Cerebellar cortex (tissue), 1 donor: ENCODE data around the gene DNER.
"Not testable (repeated sequence)": the region's sequence is repeated elsewhere in the genome, so short reads cannot be mapped to it uniquely, and the experiment has no call there.

Experiments used
- DNase-seq: peaks from one replicate; pipeline ENCODE4 v3.0.0-alpha.2; 2015; ENCODE audit warnings: low spot score

Gene DNER

GRCh38 chr2:229401171-229401865 lies 313.0 kb downstream of the DNER start:
- no peak for DNase-seq

DNA sequence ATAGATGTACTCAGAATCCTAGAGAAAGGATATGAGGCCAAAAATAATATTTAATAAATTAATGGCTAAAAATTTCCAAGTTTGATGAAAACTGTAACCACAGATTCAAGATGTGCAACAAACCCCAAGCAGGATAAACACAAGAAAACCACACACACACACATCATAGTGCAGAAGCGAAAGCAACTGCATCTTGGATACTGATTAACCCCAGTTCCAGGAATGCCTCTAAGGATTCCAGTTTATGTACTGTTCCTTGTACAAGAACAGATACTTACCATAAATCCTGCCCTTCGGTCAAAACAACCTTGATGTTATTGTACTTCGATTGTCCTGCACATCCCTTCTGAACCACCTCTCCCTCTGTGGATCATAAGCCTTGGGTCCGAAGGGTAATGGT lies 320.4 kb downstream of the DNER start:
- DNase-seq = no peak

DNA sequence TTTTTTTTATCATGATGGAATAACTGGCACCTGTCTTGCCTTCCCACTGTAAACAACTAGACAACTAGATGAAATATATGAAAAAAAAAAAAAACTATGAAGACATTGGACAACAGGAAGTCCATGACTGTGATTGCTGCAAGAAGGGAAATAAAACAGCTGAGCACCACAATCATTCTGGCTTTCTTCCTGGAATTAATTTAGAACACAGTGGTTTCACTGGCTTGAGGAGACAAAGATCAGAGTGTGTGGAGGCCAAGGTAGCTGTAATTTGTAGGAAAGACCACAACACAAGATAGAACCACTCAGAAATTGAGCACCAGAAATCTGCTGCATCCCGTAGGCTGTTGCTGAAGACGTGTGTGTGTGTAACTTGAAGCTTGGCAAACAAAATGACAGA lies 322.2 kb downstream of the DNER start:
- DNase-seq = no peak

GRCh38 chr2:229388731-229389130 lies 325.6 kb downstream of the DNER start:
- no peak for DNase-seq

DNA sequence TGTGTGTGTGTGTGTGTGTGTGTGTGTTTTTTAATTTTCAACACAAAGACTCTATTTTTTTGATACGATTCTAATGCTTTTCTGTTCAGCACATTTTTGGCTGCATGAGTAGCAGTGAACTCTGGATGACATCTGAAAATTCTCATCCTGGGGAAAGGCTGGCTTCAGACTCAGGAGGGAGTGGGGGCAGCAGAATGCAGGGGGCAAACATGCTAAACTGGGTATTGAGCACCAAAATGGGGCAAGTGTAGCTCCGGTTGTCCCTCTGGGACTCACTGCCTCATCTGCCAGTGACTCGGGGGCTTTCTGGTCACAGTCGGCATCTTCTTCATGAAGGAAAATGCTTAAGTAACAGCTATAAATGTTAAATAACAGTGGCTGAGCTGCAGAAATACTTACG lies 326.5 kb downstream of the DNER start:
- DNase-seq = no peak

GRCh38 chr2:229380101-229380625 lies 334.2 kb downstream of the DNER start:
- DNase-seq = no peak

DNA sequence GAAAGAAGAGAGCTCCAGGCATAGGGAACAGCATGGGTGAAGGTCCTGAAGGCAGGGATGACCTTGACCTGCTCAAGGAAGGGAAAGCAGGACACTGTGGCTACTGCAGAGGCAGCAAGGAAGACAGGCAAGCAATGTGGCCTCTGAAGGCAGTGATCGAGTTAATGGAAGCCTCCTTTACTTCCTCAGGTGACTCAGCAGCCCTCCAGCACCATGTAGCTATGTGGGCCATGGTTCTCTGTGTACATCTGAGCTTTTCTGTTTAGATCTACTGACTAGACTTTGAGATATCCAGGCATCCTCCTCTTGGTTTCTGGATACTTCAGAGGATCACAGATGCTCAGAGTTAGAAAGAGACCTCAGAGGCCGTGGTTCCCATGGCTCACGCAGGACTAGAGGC lies 336.0 kb downstream of the DNER start:
- no peak for DNase-seq

DNA sequence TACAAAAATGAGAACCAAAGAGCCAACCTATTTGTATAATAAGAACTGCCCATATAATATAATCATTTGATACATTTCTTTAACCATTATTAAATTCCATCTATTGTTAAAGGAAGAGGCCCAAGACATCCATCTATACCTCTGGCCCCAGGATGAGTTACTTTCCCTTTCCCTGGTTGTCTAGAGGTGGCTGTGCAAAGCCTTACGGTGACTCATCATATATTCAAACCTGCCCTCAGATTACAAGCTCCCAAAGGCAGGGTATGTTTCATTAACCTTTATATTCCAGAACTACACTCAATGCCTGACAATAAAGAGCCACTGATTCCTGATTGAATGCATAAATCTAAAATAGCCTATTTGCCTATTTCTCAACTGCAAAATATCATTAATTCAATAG lies 337.5 kb downstream of the DNER start:
- DNase-seq = no peak

GRCh38 chr2:229375251-229375650 lies 339.1 kb downstream of the DNER start:
- DNase-seq = no peak

DNA sequence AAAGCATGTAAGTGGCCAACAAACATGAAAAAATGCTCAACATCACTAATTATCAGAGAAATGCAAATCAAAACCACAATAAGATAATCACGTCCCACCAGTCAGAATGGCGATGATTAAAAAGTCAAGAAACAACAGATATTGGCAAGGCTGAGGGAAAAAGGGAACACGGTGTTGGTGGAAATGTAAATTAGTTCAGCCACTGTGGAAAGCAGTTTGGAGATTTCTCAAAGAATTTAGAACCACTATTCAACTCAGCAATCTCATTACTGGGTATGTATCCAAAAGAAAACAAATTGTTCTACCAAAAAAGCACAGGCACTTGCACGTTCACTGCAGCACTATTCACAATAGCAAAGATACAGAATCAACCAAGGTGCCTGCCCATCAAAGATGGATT lies 341.0 kb downstream of the DNER start:
- not testable (repeated sequence) for DNase-seq

GRCh38 chr2:229372207-229372606 lies 342.1 kb downstream of the DNER start:
- no peak for DNase-seq

- DNase-seq = peak; percentile 19
Measured at GRCh38 chr2:229371086-229371485, 343.3 kb downstream of the DNER start.

- DNase-seq = no peak
Measured at GRCh38 chr2:229370509-229370908, 343.8 kb downstream of the DNER start.

DNA sequence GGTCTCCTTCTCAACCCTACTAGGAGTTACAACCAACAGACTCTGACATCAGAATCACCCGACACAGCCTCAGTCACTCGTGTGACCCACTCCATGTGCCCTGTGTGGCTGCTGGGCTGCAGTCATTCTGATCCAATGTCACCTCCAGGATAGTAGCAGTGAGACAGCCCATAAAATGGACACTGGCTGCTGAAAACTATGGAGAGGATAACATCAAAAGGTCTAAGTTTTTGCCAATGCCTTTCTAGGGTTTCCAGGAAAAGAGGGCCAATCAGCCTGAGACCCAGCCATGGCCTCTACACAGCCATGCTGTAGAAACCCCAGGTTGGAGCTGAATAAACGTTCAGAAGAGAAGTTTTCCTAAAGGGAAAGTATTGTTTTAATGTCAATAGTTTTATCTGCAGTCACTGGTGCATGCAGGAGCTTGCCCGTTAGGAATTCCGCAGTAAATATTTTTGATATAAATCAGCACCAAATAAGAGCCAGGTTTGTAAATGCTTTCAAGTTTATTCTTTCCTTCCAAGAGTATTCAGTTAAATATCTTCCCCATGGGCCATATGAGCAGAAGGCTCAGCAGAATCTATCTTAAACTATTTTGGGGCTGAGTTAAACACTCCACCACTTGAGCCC lies 351.1 kb downstream of the DNER start:
- DNase-seq = no peak

GRCh38 chr2:229350883-229351282 lies 363.5 kb downstream of the DNER start:
- DNase-seq = no peak

- DNase-seq = no peak
Measured at GRCh38 chr2:229350117-229350805, 364.1 kb downstream of the DNER start.

DNA sequence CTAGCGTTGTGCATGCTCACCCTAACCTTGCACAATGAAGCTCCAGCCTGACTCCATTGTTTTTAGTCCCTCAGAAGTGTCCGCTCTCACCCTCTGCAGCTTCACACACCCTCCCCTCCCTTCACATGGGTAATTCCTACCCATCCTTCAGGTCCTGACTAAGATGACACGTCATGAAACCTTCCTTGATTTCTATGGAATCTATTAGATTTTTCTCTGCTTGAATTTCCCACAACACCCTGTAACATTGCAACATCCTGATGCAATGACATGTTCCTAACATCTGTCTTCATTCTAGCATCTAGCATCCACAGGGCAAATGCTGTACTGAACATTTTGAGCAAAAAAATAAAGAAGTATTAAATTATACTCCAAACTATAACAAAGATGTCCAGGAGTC lies 366.2 kb downstream of the DNER start:
- DNase-seq = no peak

- no peak for DNase-seq
Measured at GRCh38 chr2:229346816-229347540, 367.4 kb downstream of the DNER start.

DNA sequence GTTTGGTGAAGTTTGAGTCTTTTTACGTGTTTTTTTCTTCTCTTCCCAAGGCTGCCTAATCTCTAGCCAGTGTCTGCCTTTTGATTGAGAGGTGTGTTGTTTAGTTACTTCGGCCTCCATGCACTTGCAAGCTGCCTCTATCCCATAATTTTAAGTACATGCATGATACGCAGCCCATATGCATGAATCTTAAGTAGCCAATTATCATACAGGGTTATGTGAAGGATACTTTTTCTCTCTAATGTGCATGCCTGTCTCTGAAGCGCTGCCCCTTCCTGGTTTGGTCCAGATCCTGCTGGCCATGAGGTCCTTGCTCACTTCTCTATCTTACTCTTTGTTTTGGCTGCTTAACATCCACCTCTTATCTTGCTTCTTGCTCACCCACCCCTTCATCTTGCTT lies 369.4 kb downstream of the DNER start:
- DNase-seq = no peak

DNA sequence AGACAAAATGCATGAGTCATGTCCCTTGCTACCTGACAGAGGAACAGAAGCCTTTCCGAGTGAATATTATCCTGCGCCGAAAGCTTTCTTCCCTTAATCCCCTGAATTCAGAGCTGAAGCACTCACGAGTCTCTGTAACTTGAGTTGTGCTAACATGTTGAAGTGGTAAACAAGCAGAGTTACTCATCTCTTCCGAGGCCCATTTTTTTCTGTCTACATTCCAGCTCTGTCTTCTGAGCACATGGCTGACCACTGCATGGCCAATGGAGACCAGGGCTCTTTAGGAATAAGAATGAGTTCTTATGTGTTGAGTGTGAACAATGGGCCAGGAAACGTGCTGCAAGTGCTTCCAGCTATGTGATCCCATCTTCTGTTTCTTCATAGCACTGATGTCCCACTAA lies 370.2 kb downstream of the DNER start:
- DNase-seq = no peak

GRCh38 chr2:229343661-229344060 lies 370.7 kb downstream of the DNER start:
- no peak for DNase-seq

DNA sequence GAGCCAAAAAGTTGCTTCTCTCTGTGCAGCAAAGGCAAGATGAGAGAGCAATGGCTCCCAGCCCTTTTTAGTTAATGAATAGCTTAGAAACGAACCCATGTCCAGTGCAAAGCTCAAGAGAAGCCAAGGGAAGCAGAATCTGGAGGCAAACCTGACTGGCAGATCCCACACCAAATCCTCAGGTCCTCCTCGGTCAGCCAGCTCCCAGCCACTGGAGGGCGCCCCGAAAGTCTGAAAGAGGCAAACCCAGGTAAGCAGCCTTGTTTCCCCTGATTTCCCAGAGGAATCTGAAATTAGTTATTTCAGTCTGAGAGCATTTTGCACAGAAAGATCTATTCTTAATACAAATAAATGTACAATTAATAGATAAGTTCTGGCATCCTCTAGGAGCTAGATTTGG lies 372.0 kb downstream of the DNER start:
- DNase-seq = peak; percentile 23
